GM23338 (cell line): ENCODE data around the gene ABCC6. TPM values are rescaled to one million over a fixed set of nuclear protein-coding genes. Genes with fewer than 3 reads are reported as not detected.

ENCODE experiments used
- ATAC-seq: fragments of 200-7000 bp; cut with Tn5 transposase; 3 replicates; pipeline ENCODE4 v1.9.1; 2020
- DNase-seq: peaks from one replicate; pipeline ENCODE4 v3.0.0-alpha.2; 2015; ENCODE audit warnings: low spot score
- H2AFZ ChIP-seq: fragments of 200-600 bp; sonication (generic); 2 replicates; pipeline ENCODE4 v1.8.0; 2016; ENCODE audit warnings: antibody characterized with exemption, mild to moderate bottlenecking, moderate library complexity
- H3F3A ChIP-seq: fragments of 200-600 bp; sonication (generic); replicated peaks from 2 replicates; pipeline ENCODE4 v1.8.0; 2017; ENCODE audit warnings: antibody characterized with exemption, mixed run types, low read depth
- H3K27ac ChIP-seq: fragments of 200-600 bp; sonication (generic); 2 replicates; pipeline ENCODE4 v1.6.1; 2016; ENCODE audit warnings: low read depth
- H3K27me3 ChIP-seq: fragments of 200-600 bp; sonication (generic); 2 replicates; pipeline ENCODE4 v1.8.0; 2016; ENCODE audit warnings: mild to moderate bottlenecking, mixed run types, moderate library complexity; ENCODE audit not compliant: insufficient read depth
- H3K36me3 ChIP-seq: fragments of 200-600 bp; sonication (generic); 2 replicates; pipeline ENCODE4 v1.8.0; 2016; ENCODE audit warnings: mild to moderate bottlenecking; ENCODE audit not compliant: insufficient read depth
- H3K4me1 ChIP-seq: fragments of 200-600 bp; sonication (generic); 2 replicates; pipeline ENCODE4 v1.8.0; 2016; ENCODE audit warnings: mild to moderate bottlenecking, moderate library complexity; ENCODE audit not compliant: insufficient read depth
- H3K4me2 ChIP-seq: fragments of 200-600 bp; sonication (generic); 2 replicates; pipeline ENCODE4 v1.7.1; 2017; ENCODE audit warnings: mixed run types
- H3K4me3 ChIP-seq: fragments of 200-600 bp; sonication (generic); 2 replicates; pipeline ENCODE4 v1.6.1; 2016; ENCODE audit warnings: mixed run types
- H3K79me2 ChIP-seq: fragments of 200-600 bp; sonication (generic); replicated peaks from 2 replicates; pipeline ENCODE4 v1.8.0; 2017; ENCODE audit warnings: mild to moderate bottlenecking; ENCODE audit not compliant: insufficient read depth
- H3K9me2 ChIP-seq: fragments of 200-600 bp; sonication (generic); 2 replicates; pipeline ENCODE4 v1.8.0; 2017; ENCODE audit not compliant: insufficient read depth
- H4K20me1 ChIP-seq: fragments of 200-600 bp; sonication (generic); replicated peaks from 2 replicates; pipeline ENCODE4 v1.8.0; 2017; ENCODE audit warnings: mild to moderate bottlenecking; ENCODE audit not compliant: insufficient read depth
- H3K27ac Mint-ChIP-seq: 2 replicates; pipeline ENCODE4 v1.8.0; 2020; ENCODE audit warnings: inconsistent platforms, mild to moderate bottlenecking, moderate library complexity, mixed read lengths
- H3K27me3 Mint-ChIP-seq: 3 replicates; pipeline ENCODE4 v1.8.0; 2022; ENCODE audit warnings: low read depth, mild to moderate bottlenecking, moderate library complexity, mixed read lengths, inconsistent platforms; ENCODE audit not compliant: insufficient read depth, poor library complexity
- H3K36me3 Mint-ChIP-seq: 3 replicates; pipeline ENCODE4 v1.8.0; 2021; ENCODE audit warnings: low read depth, mild to moderate bottlenecking, inconsistent platforms, moderate library complexity, mixed read lengths
- H3K4me1 Mint-ChIP-seq: 3 replicates; pipeline ENCODE4 v1.8.0; 2020; ENCODE audit warnings: mild to moderate bottlenecking, inconsistent platforms, mixed read lengths
- H3K4me3 Mint-ChIP-seq: 3 replicates; pipeline ENCODE4 v1.8.0; 2021; ENCODE audit warnings: moderate library complexity, mild to moderate bottlenecking, inconsistent platforms, mixed read lengths
- H3K9me3 Mint-ChIP-seq: 3 replicates; pipeline ENCODE4 v1.8.0; 2020; ENCODE audit warnings: moderate library complexity, mild to moderate bottlenecking, inconsistent platforms, mixed read lengths
- CREB1 ChIP-seq: fragments of 250-450 bp; sonication (Bioruptor Pico); IDR thresholded peaks from 2 replicates; pipeline ENCODE4 v1.5.0; 2020; ENCODE audit warnings: low read depth, mild to moderate bottlenecking, moderate library complexity
- EZH2 ChIP-seq: fragments of 200-600 bp; sonication (generic); IDR thresholded peaks from one replicate; pipeline ENCODE4 v1.8.0; 2017; ENCODE audit warnings: antibody characterized with exemption, mild to moderate bottlenecking, low read depth; ENCODE audit not compliant: unreplicated experiment
- EZH2phosphoT487 ChIP-seq: fragments of 200-600 bp; sonication (generic); IDR thresholded peaks from one replicate; pipeline ENCODE4 v1.8.1; 2018; ENCODE audit warnings: antibody characterized with exemption; ENCODE audit not compliant: unreplicated experiment
- JUNB ChIP-seq: IDR thresholded peaks from one replicate; pipeline ENCODE4 v1.6.1; 2016; ENCODE audit warnings: antibody characterized with exemption; ENCODE audit not compliant: unreplicated experiment
- NANOG ChIP-seq: IDR thresholded peaks from 2 replicates; pipeline ENCODE4 v1.6.1; 2016; ENCODE audit warnings: antibody characterized with exemption, borderline replicate concordance
- STAT1 ChIP-seq: IDR thresholded peaks from one replicate; pipeline ENCODE4 v1.6.1; 2016; ENCODE audit warnings: antibody characterized with exemption; ENCODE audit not compliant: unreplicated experiment
- ZNF114 ChIP-seq: fragments of 250-450 bp; sonication (Bioruptor Pico); IDR thresholded peaks from 2 replicates; pipeline ENCODE4 v1.5.0; 2020; ENCODE audit warnings: mild to moderate bottlenecking, moderate library complexity
- ZNF331 ChIP-seq: fragments of 250-450 bp; sonication (Bioruptor Pico); IDR thresholded peaks from 2 replicates; pipeline ENCODE4 v1.5.0; 2020; ENCODE audit warnings: low read depth, mild to moderate bottlenecking, moderate library complexity
- polyA plus RNA-seq: library from polyadenylated mRNA; unstranded; fragments of >200 nt; fragmentation: Nextera tagmentation; extraction: Ambion mirVana; gene quantifications from 2 replicates; pipeline ENCODE4 v1.2.1, GENCODE V29; 2016
- total RNA-seq: library from RNA; depleted of rRNA; stranded (reverse); fragments of >200 nt; shearing (Covaris generic); gene quantifications from 2 replicates; pipeline ENCODE4 v1.2.3, GENCODE V29; 2014
- TF ChIP-seq, protein P1 (sequence below): IDR thresholded peaks from one replicate; pipeline ENCODE4 v1.6.1; 2018; ENCODE audit warnings: antibody characterized with exemption; ENCODE audit not compliant: unreplicated experiment
- TF ChIP-seq, protein P2 (sequence below): fragments of 250-450 bp; sonication (Bioruptor Pico); IDR thresholded peaks from 2 replicates; pipeline ENCODE4 v1.5.0; 2020; ENCODE audit warnings: mild to moderate bottlenecking, moderate library complexity

ABCC6 gene
- total and polyA plus RNA-seq, 2 experiments from 2014 or later: 0.73 to 2.8 TPM

DNA sequence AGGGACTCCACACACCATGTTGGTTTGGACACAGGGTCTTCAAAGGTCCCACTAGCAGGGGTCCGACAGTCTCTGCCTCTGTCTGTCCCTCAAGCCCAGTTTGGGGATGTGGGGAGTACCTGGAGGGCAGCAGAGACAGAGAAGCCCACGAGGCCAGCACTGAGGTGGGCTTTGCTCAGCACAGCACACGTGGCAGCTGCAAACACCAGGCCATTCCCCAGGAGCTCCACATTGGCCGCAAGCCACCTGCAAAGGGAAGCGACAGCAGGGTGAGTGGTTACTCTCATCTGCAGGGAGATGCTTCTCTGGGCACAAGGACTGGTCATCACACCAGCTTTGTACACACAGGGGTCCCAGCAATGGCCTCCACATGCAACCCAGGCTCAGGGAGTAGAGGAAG is 62.0 kb downstream of the ABCC6 start:
- Mint-ChIP-seq H3K4me3 (no peak overlapping the region), H3K9me3 (peaks cover 56% of the 10 kb centered on the region), H3K4me1 (no peaks in the 10 kb centered on the region), H3K27me3 (peaks cover 11% of the 10 kb centered on the region), H3K27ac (no peak overlapping the region), H3K36me3 (peaks cover 18% of the 10 kb centered on the region)
- Histone ChIP-seq H4K20me1 (no peaks in the 10 kb centered on the region), H3K27ac (no peak overlapping the region), H3F3A (no peaks in the 10 kb centered on the region), H3K79me2 (no peaks in the 10 kb centered on the region), H2AFZ (no peak overlapping the region), H3K27me3 (no peaks in the 10 kb centered on the region), H3K4me3 (no peak overlapping the region), H3K9me2 (no peaks in the 10 kb centered on the region; the same call in 1 of the 2 replicates), H3K36me3 (no peaks in the 10 kb centered on the region), H3K4me2 (no peak overlapping the region), H3K4me1 (no peaks in the 10 kb centered on the region)
- DNase-seq (no peak), ATAC-seq (no peak)
- TF ChIP-seq, protein P1, sequence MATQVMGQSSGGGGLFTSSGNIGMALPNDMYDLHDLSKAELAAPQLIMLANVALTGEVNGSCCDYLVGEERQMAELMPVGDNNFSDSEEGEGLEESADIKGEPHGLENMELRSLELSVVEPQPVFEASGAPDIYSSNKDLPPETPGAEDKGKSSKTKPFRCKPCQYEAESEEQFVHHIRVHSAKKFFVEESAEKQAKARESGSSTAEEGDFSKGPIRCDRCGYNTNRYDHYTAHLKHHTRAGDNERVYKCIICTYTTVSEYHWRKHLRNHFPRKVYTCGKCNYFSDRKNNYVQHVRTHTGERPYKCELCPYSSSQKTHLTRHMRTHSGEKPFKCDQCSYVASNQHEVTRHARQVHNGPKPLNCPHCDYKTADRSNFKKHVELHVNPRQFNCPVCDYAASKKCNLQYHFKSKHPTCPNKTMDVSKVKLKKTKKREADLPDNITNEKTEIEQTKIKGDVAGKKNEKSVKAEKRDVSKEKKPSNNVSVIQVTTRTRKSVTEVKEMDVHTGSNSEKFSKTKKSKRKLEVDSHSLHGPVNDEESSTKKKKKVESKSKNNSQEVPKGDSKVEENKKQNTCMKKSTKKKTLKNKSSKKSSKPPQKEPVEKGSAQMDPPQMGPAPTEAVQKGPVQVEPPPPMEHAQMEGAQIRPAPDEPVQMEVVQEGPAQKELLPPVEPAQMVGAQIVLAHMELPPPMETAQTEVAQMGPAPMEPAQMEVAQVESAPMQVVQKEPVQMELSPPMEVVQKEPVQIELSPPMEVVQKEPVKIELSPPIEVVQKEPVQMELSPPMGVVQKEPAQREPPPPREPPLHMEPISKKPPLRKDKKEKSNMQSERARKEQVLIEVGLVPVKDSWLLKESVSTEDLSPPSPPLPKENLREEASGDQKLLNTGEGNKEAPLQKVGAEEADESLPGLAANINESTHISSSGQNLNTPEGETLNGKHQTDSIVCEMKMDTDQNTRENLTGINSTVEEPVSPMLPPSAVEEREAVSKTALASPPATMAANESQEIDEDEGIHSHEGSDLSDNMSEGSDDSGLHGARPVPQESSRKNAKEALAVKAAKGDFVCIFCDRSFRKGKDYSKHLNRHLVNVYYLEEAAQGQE: no peak
- TF ChIP-seq EZH2phosphoT487 (no peak), ZNF331 (CRISPR knock-in tag) (no peak), JUNB (no peak), STAT1 (no peak), NANOG (no peak)

DNA sequence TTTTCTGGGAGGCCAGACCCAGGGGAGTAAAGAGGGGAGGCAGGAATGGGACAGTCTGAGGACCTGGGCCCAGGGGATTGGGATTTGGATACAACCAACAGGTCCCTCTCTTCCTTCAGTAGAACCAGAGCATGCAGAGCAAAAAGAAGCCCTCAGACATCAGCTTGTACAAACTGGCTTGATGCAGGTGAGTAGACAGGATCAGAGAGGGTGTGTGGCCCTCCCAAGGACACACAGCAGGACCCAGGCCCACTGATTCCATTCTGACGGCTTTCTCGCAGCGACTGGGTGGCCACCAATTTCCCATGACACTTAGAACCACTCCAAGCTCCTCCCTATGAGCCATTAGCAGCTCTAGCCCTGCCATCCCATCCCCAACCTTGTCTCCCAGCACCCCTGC is 63.6 kb downstream of the ABCC6 start:
- Histone ChIP-seq H4K20me1 (no peaks in the 10 kb centered on the region), H3K79me2 (no peaks in the 10 kb centered on the region), H3K27ac (no peak overlapping the region), H3K9me2 (peaks cover 2% of the 10 kb centered on the region; the same call in 1 of the 2 replicates), H3K27me3 (no peaks in the 10 kb centered on the region), H3K4me3 (no peak overlapping the region), H3F3A (no peaks in the 10 kb centered on the region), H3K36me3 (no peaks in the 10 kb centered on the region), H3K4me1 (no peaks in the 10 kb centered on the region), H3K4me2 (no peak overlapping the region), H2AFZ (no peak overlapping the region)
- Mint-ChIP-seq H3K36me3 (peaks cover 20% of the 10 kb centered on the region), H3K4me1 (no peaks in the 10 kb centered on the region), H3K27me3 (peaks cover 11% of the 10 kb centered on the region), H3K27ac (no peak overlapping the region), H3K4me3 (no peak overlapping the region), H3K9me3 (peaks cover 58% of the 10 kb centered on the region)
- TF ChIP-seq EZH2: no peak
- no peak for TF ChIP-seq NANOG
- no peak for TF ChIP-seq CREB1 (CRISPR knock-in tag)
- TF ChIP-seq ZNF331 (CRISPR knock-in tag): no peak
- no peak for TF ChIP-seq JUNB
- TF ChIP-seq ZNF114 (CRISPR knock-in tag): no peak
- TF ChIP-seq, protein P2, sequence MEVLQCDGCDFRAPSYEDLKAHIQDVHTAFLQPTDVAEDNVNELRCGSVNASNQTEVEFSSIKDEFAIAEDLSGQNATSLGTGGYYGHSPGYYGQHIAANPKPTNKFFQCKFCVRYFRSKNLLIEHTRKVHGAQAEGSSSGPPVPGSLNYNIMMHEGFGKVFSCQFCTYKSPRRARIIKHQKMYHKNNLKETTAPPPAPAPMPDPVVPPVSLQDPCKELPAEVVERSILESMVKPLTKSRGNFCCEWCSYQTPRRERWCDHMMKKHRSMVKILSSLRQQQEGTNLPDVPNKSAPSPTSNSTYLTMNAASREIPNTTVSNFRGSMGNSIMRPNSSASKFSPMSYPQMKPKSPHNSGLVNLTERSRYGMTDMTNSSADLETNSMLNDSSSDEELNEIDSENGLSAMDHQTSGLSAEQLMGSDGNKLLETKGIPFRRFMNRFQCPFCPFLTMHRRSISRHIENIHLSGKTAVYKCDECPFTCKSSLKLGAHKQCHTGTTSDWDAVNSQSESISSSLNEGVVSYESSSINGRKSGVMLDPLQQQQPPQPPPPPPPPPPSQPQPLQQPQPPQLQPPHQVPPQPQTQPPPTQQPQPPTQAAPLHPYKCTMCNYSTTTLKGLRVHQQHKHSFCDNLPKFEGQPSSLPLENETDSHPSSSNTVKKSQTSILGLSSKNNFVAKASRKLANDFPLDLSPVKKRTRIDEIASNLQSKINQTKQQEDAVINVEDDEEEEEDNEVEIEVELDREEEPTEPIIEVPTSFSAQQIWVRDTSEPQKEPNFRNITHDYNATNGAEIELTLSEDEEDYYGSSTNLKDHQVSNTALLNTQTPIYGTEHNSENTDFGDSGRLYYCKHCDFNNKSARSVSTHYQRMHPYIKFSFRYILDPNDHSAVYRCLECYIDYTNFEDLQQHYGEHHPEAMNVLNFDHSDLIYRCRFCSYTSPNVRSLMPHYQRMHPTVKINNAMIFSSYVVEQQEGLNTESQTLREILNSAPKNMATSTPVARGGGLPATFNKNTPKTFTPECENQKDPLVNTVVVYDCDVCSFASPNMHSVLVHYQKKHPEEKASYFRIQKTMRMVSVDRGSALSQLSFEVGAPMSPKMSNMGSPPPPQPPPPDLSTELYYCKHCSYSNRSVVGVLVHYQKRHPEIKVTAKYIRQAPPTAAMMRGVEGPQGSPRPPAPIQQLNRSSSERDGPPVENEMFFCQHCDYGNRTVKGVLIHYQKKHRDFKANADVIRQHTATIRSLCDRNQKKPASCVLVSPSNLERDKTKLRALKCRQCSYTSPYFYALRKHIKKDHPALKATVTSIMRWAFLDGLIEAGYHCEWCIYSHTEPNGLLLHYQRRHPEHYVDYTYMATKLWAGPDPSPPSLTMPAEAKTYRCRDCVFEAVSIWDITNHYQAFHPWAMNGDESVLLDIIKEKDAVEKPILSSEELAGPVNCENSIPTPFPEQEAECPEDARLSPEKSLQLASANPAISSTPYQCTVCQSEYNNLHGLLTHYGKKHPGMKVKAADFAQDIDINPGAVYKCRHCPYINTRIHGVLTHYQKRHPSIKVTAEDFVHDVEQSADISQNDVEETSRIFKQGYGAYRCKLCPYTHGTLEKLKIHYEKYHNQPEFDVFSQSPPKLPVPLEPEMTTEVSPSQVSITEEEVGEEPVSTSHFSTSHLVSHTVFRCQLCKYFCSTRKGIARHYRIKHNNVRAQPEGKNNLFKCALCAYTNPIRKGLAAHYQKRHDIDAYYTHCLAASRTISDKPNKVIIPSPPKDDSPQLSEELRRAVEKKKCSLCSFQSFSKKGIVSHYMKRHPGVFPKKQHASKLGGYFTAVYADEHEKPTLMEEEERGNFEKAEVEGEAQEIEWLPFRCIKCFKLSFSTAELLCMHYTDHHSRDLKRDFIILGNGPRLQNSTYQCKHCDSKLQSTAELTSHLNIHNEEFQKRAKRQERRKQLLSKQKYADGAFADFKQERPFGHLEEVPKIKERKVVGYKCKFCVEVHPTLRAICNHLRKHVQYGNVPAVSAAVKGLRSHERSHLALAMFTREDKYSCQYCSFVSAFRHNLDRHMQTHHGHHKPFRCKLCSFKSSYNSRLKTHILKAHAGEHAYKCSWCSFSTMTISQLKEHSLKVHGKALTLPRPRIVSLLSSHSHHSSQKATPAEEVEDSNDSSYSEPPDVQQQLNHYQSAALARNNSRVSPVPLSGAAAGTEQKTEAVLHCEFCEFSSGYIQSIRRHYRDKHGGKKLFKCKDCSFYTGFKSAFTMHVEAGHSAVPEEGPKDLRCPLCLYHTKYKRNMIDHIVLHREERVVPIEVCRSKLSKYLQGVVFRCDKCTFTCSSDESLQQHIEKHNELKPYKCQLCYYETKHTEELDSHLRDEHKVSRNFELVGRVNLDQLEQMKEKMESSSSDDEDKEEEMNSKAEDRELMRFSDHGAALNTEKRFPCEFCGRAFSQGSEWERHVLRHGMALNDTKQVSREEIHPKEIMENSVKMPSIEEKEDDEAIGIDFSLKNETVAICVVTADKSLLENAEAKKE: no peak
- ATAC-seq (no peak), DNase-seq (no peak)
